HG03039 (cell line): ENCODE data around the gene SYT14.
"Not testable (repeated sequence)": the region's sequence is repeated elsewhere in the genome, so short reads cannot be mapped to it uniquely, and the experiment has no call there.

Source experiments
- ATAC-seq: cut with Tn5 transposase; IDR thresholded peaks from one replicate; pipeline ENCODE4 v1.9.1; 2021; ENCODE audit warnings: mild to moderate bottlenecking, moderate library complexity; ENCODE audit not compliant: unreplicated experiment

SYT14 gene

GRCh38 chr1:209937996-209938959, at the start of gene SYT14:
Gene SYT14 (plus strand): TSS chr1:209938217. CDS start chr1:209938265, 48 bp downstream.
- no peak for ATAC-seq

- ATAC-seq, result not testable (repeated sequence)
These were observed 49.5 kb upstream of the SYT14 start for GRCh38 chr1:209888291-209889076.

GRCh38 chr1:209889077-209889418, 49.0 kb upstream of the SYT14 start:
- no peak for ATAC-seq

- ATAC-seq, result no peak
These were observed 47.2 kb upstream of the SYT14 start for GRCh38 chr1:209890641-209891330.

- ATAC-seq, result no peak
These were observed 44.3 kb upstream of the SYT14 start for GRCh38 chr1:209893751-209894150.

- ATAC-seq, result no peak
These were observed 42.3 kb upstream of the SYT14 start for GRCh38 chr1:209895709-209896108.

GRCh38 chr1:209896346-209896745, 41.7 kb upstream of the SYT14 start:
- no peak for ATAC-seq

- ATAC-seq, result not testable (repeated sequence)
These were observed 39.7 kb upstream of the SYT14 start for GRCh38 chr1:209898271-209898670.

- not testable (repeated sequence) for ATAC-seq
These were observed 39.2 kb upstream of the SYT14 start for GRCh38 chr1:209898851-209899250.

GRCh38 chr1:209899948-209900347, 38.1 kb upstream of the SYT14 start:
- ATAC-seq, result no peak

- ATAC-seq, result no peak
These were observed 37.3 kb upstream of the SYT14 start for GRCh38 chr1:209900734-209901133.

- ATAC-seq, result no peak
These were observed 36.8 kb upstream of the SYT14 start for GRCh38 chr1:209901211-209901610.

- not testable (repeated sequence) for ATAC-seq
These were observed 33.2 kb upstream of the SYT14 start for GRCh38 chr1:209904774-209905173.

- no peak for ATAC-seq
These were observed 26.3 kb upstream of the SYT14 start for GRCh38 chr1:209911746-209912145.

GRCh38 chr1:209912306-209912705, 25.7 kb upstream of the SYT14 start:
- ATAC-seq, result no peak

GRCh38 chr1:209919637-209920036, 18.4 kb upstream of the SYT14 start:
- ATAC-seq, result not testable (repeated sequence)

- no peak for ATAC-seq
These were observed 17.2 kb upstream of the SYT14 start for GRCh38 chr1:209920844-209921243.

- no peak for ATAC-seq
These were observed 13.6 kb upstream of the SYT14 start for GRCh38 chr1:209924390-209924789.

GRCh38 chr1:209926045-209926444, 12.0 kb upstream of the SYT14 start:
- ATAC-seq, result no peak

GRCh38 chr1:209927466-209927865, 10.6 kb upstream of the SYT14 start:
- no peak for ATAC-seq

- no peak for ATAC-seq
These were observed 8.3 kb upstream of the SYT14 start for GRCh38 chr1:209929751-209930150.
